ENCODE data around the gene C12orf50. TPM values are rescaled to one million over a fixed set of nuclear protein-coding genes. Genes with fewer than 3 reads are reported as not detected.

The C12orf50 gene
- total and polyA plus RNA-seq, 2 experiments from 2014 or later, result not detected

GRCh38 chr12:87935216-87935615, 94.0 kb downstream of the C12orf50 start:
- no peaks in the 10 kb centered on the region for H3K9me3 ChIP-seq (ENCODE audit: low read depth)
- H3K79me2 ChIP-seq (ENCODE audit: insufficient read depth), result no peaks in the 10 kb centered on the region
- no peak overlapping the region for H2AFZ ChIP-seq
- 0 out of 2 replicates have a peak, but pooled peaks cover 4% of the 10 kb centered on the region for H3K27me3 ChIP-seq (replicated peaks; ENCODE audit: insufficient read depth)
- TF ChIP-seq EZH2 (IDR thresholded peaks at IDR 0.05; ENCODE audit: insufficient read depth, poor library complexity, severe bottlenecking) (no peak), EZH2phosphoT487 (IDR thresholded peaks at IDR 0.05; ENCODE audit: insufficient read depth, low read depth) (no peak)
- H3K4me1 ChIP-seq (ENCODE audit: insufficient read depth), result no peaks in the 10 kb centered on the region
- no peak overlapping the region for H3K9ac ChIP-seq
- DNase-seq, result no peak
- H3K4me2 ChIP-seq (ENCODE audit: unreplicated experiment), result no peak overlapping the region
- H3F3A ChIP-seq (ENCODE audit: insufficient read depth), result no peaks in the 10 kb centered on the region
- no peaks in the 10 kb centered on the region for H4K20me1 ChIP-seq (ENCODE audit: insufficient read depth)
- in situ Hi-C loops (cut with MboI), result no loop called here
- H3K36me3 ChIP-seq (ENCODE audit: low read depth), result no peaks in the 10 kb centered on the region
- H3K27ac ChIP-seq, result no peak overlapping the region
- H3K4me3 ChIP-seq, result no peak overlapping the region
- H3K9me2 ChIP-seq (ENCODE audit: insufficient read depth), result no peaks in the 10 kb centered on the region

- no peak overlapping the region for H3K27ac ChIP-seq
- H3K79me2 ChIP-seq (ENCODE audit: insufficient read depth), result no peaks in the 10 kb centered on the region
- H3K9me2 ChIP-seq (ENCODE audit: insufficient read depth), result no peaks in the 10 kb centered on the region
- H3K36me3 ChIP-seq (ENCODE audit: low read depth), result no peaks in the 10 kb centered on the region
- H3K27me3 ChIP-seq (replicated peaks; ENCODE audit: insufficient read depth), result no peaks in the 10 kb centered on the region
- no peak for DNase-seq
- H3F3A ChIP-seq (ENCODE audit: insufficient read depth), result no peaks in the 10 kb centered on the region
- no peak overlapping the region for H3K4me2 ChIP-seq (ENCODE audit: unreplicated experiment)
- H2AFZ ChIP-seq, result no peak overlapping the region
- in situ Hi-C loops (cut with MboI), result no loop called here
- no peak overlapping the region for H3K9ac ChIP-seq
- no peaks in the 10 kb centered on the region for H4K20me1 ChIP-seq (ENCODE audit: insufficient read depth)
- H3K4me3 ChIP-seq, result no peak overlapping the region
- H3K4me1 ChIP-seq (ENCODE audit: insufficient read depth), result no peaks in the 10 kb centered on the region
- no peaks in the 10 kb centered on the region for H3K9me3 ChIP-seq (ENCODE audit: low read depth)
- TF ChIP-seq EZH2phosphoT487 (IDR thresholded peaks at IDR 0.05; ENCODE audit: insufficient read depth, low read depth), result no peak
- TF ChIP-seq EZH2 (IDR thresholded peaks at IDR 0.05; ENCODE audit: insufficient read depth, poor library complexity, severe bottlenecking), result no peak
Observed at GRCh38 chr12:87933991-87934390, 95.2 kb downstream of the C12orf50 start.

- Histone ChIP-seq H3K9ac (no peak overlapping the region), H3K27ac (no peak overlapping the region), H3K79me2 (ENCODE audit: insufficient read depth) (no peaks in the 10 kb centered on the region), H3K9me2 (ENCODE audit: insufficient read depth) (no peaks in the 10 kb centered on the region), H3K36me3 (ENCODE audit: low read depth) (no peaks in the 10 kb centered on the region), H3K9me3 (ENCODE audit: low read depth) (no peaks in the 10 kb centered on the region), H4K20me1 (ENCODE audit: insufficient read depth) (no peaks in the 10 kb centered on the region), H3K4me1 (ENCODE audit: insufficient read depth) (no peaks in the 10 kb centered on the region), H3F3A (ENCODE audit: insufficient read depth) (no peaks in the 10 kb centered on the region), H3K4me2 (ENCODE audit: unreplicated experiment) (no peak overlapping the region), H3K4me3 (no peak overlapping the region), H3K27me3 (replicated peaks; ENCODE audit: insufficient read depth) (no peaks in the 10 kb centered on the region), H2AFZ (no peak overlapping the region)
- no peak for DNase-seq
- 35 to 37% methylated on average over 3 of the region's 3 CpGs for WGBS, 2 experiments (ENCODE audit: low coverage in 1 of 2, low lambda C conversion rate in 2 of 2, missing lambda C conversion rate in 2 of 2)
- in situ Hi-C loops (cut with MboI), result no loop called here
- TF ChIP-seq EZH2phosphoT487 (IDR thresholded peaks at IDR 0.05; ENCODE audit: insufficient read depth, low read depth) (no peak), EZH2 (IDR thresholded peaks at IDR 0.05; ENCODE audit: insufficient read depth, poor library complexity, severe bottlenecking) (no peak)
Observed at GRCh38 chr12:87931812-87932211, 97.4 kb downstream of the C12orf50 start.

- H3K36me3 ChIP-seq (ENCODE audit: low read depth), result no peaks in the 10 kb centered on the region
- H3K4me1 ChIP-seq (ENCODE audit: insufficient read depth), result no peaks in the 10 kb centered on the region
- H3K9ac ChIP-seq, result no peak overlapping the region
- H2AFZ ChIP-seq, result no peak overlapping the region
- in situ Hi-C loops (cut with MboI), result no loop called here
- no peak overlapping the region for H3K4me3 ChIP-seq
- H3K27ac ChIP-seq, result no peak overlapping the region
- no peak overlapping the region for H3K4me2 ChIP-seq (ENCODE audit: unreplicated experiment)
- H3K9me2 ChIP-seq (ENCODE audit: insufficient read depth), result no peaks in the 10 kb centered on the region
- H3K27me3 ChIP-seq (replicated peaks; ENCODE audit: insufficient read depth), result no peaks in the 10 kb centered on the region
- no peak for TF ChIP-seq EZH2phosphoT487 (IDR thresholded peaks at IDR 0.05; ENCODE audit: insufficient read depth, low read depth)
- no peak for TF ChIP-seq EZH2 (IDR thresholded peaks at IDR 0.05; ENCODE audit: insufficient read depth, poor library complexity, severe bottlenecking)
- WGBS, 2 experiments (ENCODE audit: low coverage in 1 of 2, low lambda C conversion rate in 2 of 2, missing lambda C conversion rate in 2 of 2), result 63 to 73% methylated on average over 1 of the region's 1 CpG
- H3K79me2 ChIP-seq (ENCODE audit: insufficient read depth), result no peaks in the 10 kb centered on the region
- H3F3A ChIP-seq (ENCODE audit: insufficient read depth), result no peaks in the 10 kb centered on the region
- no peaks in the 10 kb centered on the region for H3K9me3 ChIP-seq (ENCODE audit: low read depth)
- no peak for DNase-seq
- H4K20me1 ChIP-seq (ENCODE audit: insufficient read depth), result no peaks in the 10 kb centered on the region
Observed at GRCh38 chr12:87930627-87931026, 98.6 kb downstream of the C12orf50 start.

Small RNA genes lying within 50 kb of the gene (small RNA-seq; reads per million reads assigned to genes)
- gene RNA5SP364 (ENCODE audit: low read depth, low replicate concordance), result not detected

Other genes starting within 250 kb of the C12orf50 start
- 6.4 and 18.6 TPM in 2 replicates for gene CEP290, start 112.7 kb upstream of the C12orf50 start, total RNA-seq (2014; rRNA removed; shearing (Covaris generic))
- 12.8 and 14.2 TPM in 2 replicates for gene CEP290, start 112.7 kb upstream of the C12orf50 start, polyA plus RNA-seq (2016; fragmentation: Nextera tagmentation; extraction: Ambion mirVana)
- 59.1 and 96.9 TPM in 2 replicates for gene TMTC3, start 112.9 kb upstream of the C12orf50 start, total RNA-seq (2014; rRNA removed; shearing (Covaris generic))
- gene TMTC3, start 112.9 kb upstream of the C12orf50 start, polyA plus RNA-seq (2016; fragmentation: Nextera tagmentation; extraction: Ambion mirVana), result 32.4 and 35.7 TPM in 2 replicates